K562 (cell line): ENCODE results near the gene RABL2A. TPM values are rescaled to one million over a fixed set of nuclear protein-coding genes. Genes with fewer than 3 reads are reported as not detected.
A peak's percentile ranks its signal among the peaks of the same experiment; 100 is the strongest.
"Not testable (repeated sequence)": the region's sequence is repeated elsewhere in the genome, so short reads cannot be mapped to it uniquely, and the experiment has no call there.

ENCODE experiments used
- ATAC-seq: fragments of 200-7000 bp; cut with Tn5 transposase; 3 replicates; pipeline ENCODE4 v1.9.1; 2020; ENCODE audit warnings: moderate library complexity
- BruUV-seq: library from RNA; stranded (reverse); fragments of 400-500 nt; replicated peaks from 2 replicates; lab custom pipeline; 2021; lab: Mats Ljungman, UMichigan
- CTCF ChIA-PET: fragments of 300-600 bp; formaldehyde crosslinking; extraction: SDS; loops from one replicate; lab custom pipeline; 2021; ENCODE audit warnings: low intra/inter-chr PET ratio; lab: Yijun Ruan, JAX
- POLR2A ChIA-PET: fragments of 300-600, 350-650 bp; sonication (Branson Sonifier 250); formaldehyde crosslinking; extraction: SDS; loops from one replicate; lab custom pipeline; 2021; ENCODE audit warnings: antibody characterized with exemption, inconsistent platforms; lab: Yijun Ruan, JAX
- DNase-seq, 4 experiments: peaks; one replicate each; pipeline versions ENCODE4 v3.0.0 to v3.0.0-alpha.2; 2011 to 2018; ENCODE audit warnings: low spot score in 3 of 4, mixed read lengths in 3 of 4; ENCODE audit errors: extremely low read depth in 1 of 4
- FAIRE-seq: peaks from 2 replicates; lab custom pipeline; 2011; peaks lifted over from hg19 to GRCh38; lab: Jason Lieb, UNC
- H2AFZ ChIP-seq: 2 replicates; pipeline ENCODE4 v1.6.0; 2011; ENCODE audit warnings: low read depth, low read length, control low read depth, inconsistent platforms
- H3K27ac ChIP-seq: fragments of 200-600 bp; 3 replicates; pipeline ENCODE4 v1.8.0; 2011; ENCODE audit warnings: low read depth, mild to moderate bottlenecking, control low read depth, inconsistent platforms, low read length, moderate library complexity, mixed read lengths; ENCODE audit errors: extremely low read depth
- H3K27me3 ChIP-seq, 2 experiments: fragments of 300-600 bp in 1 of 2; 2 replicates in 1 of 2; 3 replicates in 1 of 2; pipeline versions ENCODE4 v1.6.0 to v1.8.0; 2011; ENCODE audit warnings: inconsistent platforms in 2 of 2, low read length in 2 of 2, mild to moderate bottlenecking in 1 of 2, mixed read lengths in 1 of 2, moderate library complexity in 1 of 2; ENCODE audit not compliant: control insufficient read depth in 2 of 2, insufficient read depth in 2 of 2
- H3K36me3 ChIP-seq: fragments of 300-600 bp; 3 replicates; pipeline ENCODE4 v1.8.0; 2011; ENCODE audit warnings: mild to moderate bottlenecking, low read length, inconsistent platforms; ENCODE audit not compliant: control insufficient read depth, insufficient read depth
- H3K4me1 ChIP-seq, 2 experiments: fragments of 200-600 bp in 1 of 2; replicated peaks in 1 of 2; 2 replicates in 1 of 2; 3 replicates in 1 of 2; pipeline versions ENCODE4 v1.5.1 to v1.8.0; 2011; ENCODE audit warnings: inconsistent platforms in 2 of 2, low read length in 2 of 2, mild to moderate bottlenecking in 1 of 2, mixed read lengths in 1 of 2, moderate library complexity in 1 of 2; ENCODE audit not compliant: control insufficient read depth in 2 of 2, insufficient read depth in 2 of 2
- H3K4me2 ChIP-seq: 2 replicates; pipeline ENCODE4 v1.6.1; 2011; ENCODE audit warnings: low read length, control low read depth, inconsistent platforms, mixed read lengths; ENCODE audit not compliant: insufficient read depth
- H3K4me3 ChIP-seq: fragments of 200-600 bp; sonication (generic), shearing (Covaris generic); 2 replicates; pipeline ENCODE4 v1.5.1; 2016; ENCODE audit warnings: control low read depth, inconsistent platforms
- H3K79me2 ChIP-seq: fragments of 200-600 bp; 3 replicates; pipeline ENCODE4 v1.8.0; 2011; ENCODE audit warnings: low read length, inconsistent platforms; ENCODE audit not compliant: control insufficient read depth, insufficient read depth
- H3K9ac ChIP-seq, 2 experiments: 2 replicates each; pipeline versions ENCODE4 v1.6.0 to v1.6.1; 2011; ENCODE audit warnings: low read depth in 2 of 2, low read length in 2 of 2, control low read depth in 1 of 2, inconsistent platforms in 1 of 2, mild to moderate bottlenecking in 1 of 2, mixed read lengths in 1 of 2; ENCODE audit not compliant: insufficient read depth in 1 of 2
- H3K9me1 ChIP-seq: one replicate; pipeline ENCODE4 v1.6.0; 2011; ENCODE audit warnings: inconsistent platforms, mild to moderate bottlenecking, low read length, moderate library complexity; ENCODE audit not compliant: control insufficient read depth, insufficient read depth
- H3K9me3 ChIP-seq: replicated peaks from 2 replicates; pipeline ENCODE4 v1.5.1; 2011; ENCODE audit warnings: low read depth, low read length, inconsistent platforms; ENCODE audit not compliant: control insufficient read depth, insufficient read depth
- H4K20me1 ChIP-seq: replicated peaks from 2 replicates; pipeline ENCODE4 v1.6.1; 2011; ENCODE audit warnings: low read length, inconsistent platforms, mixed read lengths; ENCODE audit not compliant: control insufficient read depth, insufficient read depth
- POLR2G ChIP-seq: fragments of 200-400 bp; formaldehyde crosslinking; IDR thresholded peaks from 2 replicates; pipeline ENCODE4 v1.6.1; 2017; ENCODE audit warnings: low read depth, mild to moderate bottlenecking, antibody characterized with exemption, low read length, moderate library complexity
- WGBS: fragments of 100-300 bp; shearing (Covaris generic); methylation state at CpG from one replicate; pipeline ENCODE4 v1.1.6; 2016; ENCODE audit warnings: low coverage, mixed read lengths; ENCODE audit not compliant: insufficient coverage; ENCODE audit errors: missing lambda C conversion rate; 5-methylcytosine and 5-hydroxymethylcytosine counted together
- in situ Hi-C: fragments of 300-500 bp; cut with MboI; formaldehyde crosslinking; loops from 4 replicates; pipeline ENCODE4 v1.15.0; 2018; ENCODE audit warnings: inconsistent platforms, mixed read lengths
- intact Hi-C: fragments of 100-400 bp; cut with micrococcal nuclease; formaldehyde crosslinking; loops from 2 replicates; pipeline ENCODE4 v1.14.2; 2022
- polyA plus RNA-seq, 8 experiments: library from polyadenylated mRNA; depleted of rRNA in 4 of 8; stranded (reverse) in 5 of 8; unstranded in 3 of 8; fragments of >200 nt; fragmentation: Nextera tagmentation in 2 of 8; fragmentation: Illumina TruSeq in 1 of 8; extraction: Ambion mirVana in 2 of 8; extraction: Trizol in 1 of 8; gene quantifications; 2 replicates each; pipeline versions ENCODE4 v1.2.1 to v1.2.3, GENCODE V29; 2011 to 2014; ENCODE audit warnings: inconsistent platforms in 1 of 8, missing spikeins in 1 of 8
- total RNA-seq, 7 experiments: library from RNA; depleted of rRNA in 6 of 7; stranded (reverse); fragments of >200 nt in 6 of 7; fragmentation: Illumina TruSeq in 2 of 7; extraction: Trizol in 2 of 7; gene quantifications; 2 replicates each; pipeline versions ENCODE4 v1.2.1 to v1.2.3, GENCODE V29; 2011 to 2021; ENCODE audit warnings: low replicate concordance in 1 of 7

RABL2A gene
- total and polyA plus RNA-seq, 9 of the 15 experiments (the other 6 are each of a cell fraction or from before 2014, with no cell fraction given): 0.27 to 5.8 (median 3.2) TPM

- no CpG with 5 or more reads among the region's 9 CpGs for WGBS
- H4K20me1 ChIP-seq, H3K9me1 ChIP-seq, H3K79me2 ChIP-seq, POLR2A ChIA-PET, FAIRE-seq, H3K9me3 ChIP-seq, H3K27ac ChIP-seq, intact Hi-C loops, H3K4me1 ChIP-seq, H3K9ac ChIP-seq, H2AFZ ChIP-seq, H3K4me3 ChIP-seq, CTCF ChIA-PET, H3K4me2 ChIP-seq, ATAC-seq, in situ Hi-C loops, H3K27me3 ChIP-seq, DNase-seq, H3K36me3 ChIP-seq: not testable (repeated sequence)
- peak; percentile 32; the same call in 1 of the 2 replicates for TF ChIP-seq POLR2G
- BruUV-seq: TSS peak; percentile 27
Measured at GRCh38 chr2:113597572-113597971, 29.5 kb upstream of the RABL2A start.

GRCh38 chr2:113598180-113598579, 28.9 kb upstream of the RABL2A start:
- 0 out of 2 replicates have a peak, but pooled peaks have one; percentile 18 for TF ChIP-seq POLR2G
- POLR2A ChIA-PET, H3K4me1 ChIP-seq, H3K79me2 ChIP-seq, H3K36me3 ChIP-seq, ATAC-seq, H3K27ac ChIP-seq, intact Hi-C loops, H3K9me3 ChIP-seq, H3K4me3 ChIP-seq, H3K4me2 ChIP-seq, H4K20me1 ChIP-seq, DNase-seq, in situ Hi-C loops, H3K27me3 ChIP-seq, BruUV-seq, H2AFZ ChIP-seq, H3K9ac ChIP-seq, FAIRE-seq, H3K9me1 ChIP-seq, CTCF ChIA-PET: not testable (repeated sequence)
- 96% methylated on average over 3 of the region's 13 CpGs for WGBS

- 53% methylated on average over 3 of the region's 9 CpGs for whole genome bisulfite sequencing
- POLR2A ChIA-PET, H4K20me1 ChIP-seq, H3K27ac ChIP-seq, H3K27me3 ChIP-seq, H3K36me3 ChIP-seq, H3K9me1 ChIP-seq, FAIRE-seq, CTCF ChIA-PET, ATAC-seq, H3K4me2 ChIP-seq, DNase-seq, in situ Hi-C loops, H3K9me3 ChIP-seq, intact Hi-C loops, H3K9ac ChIP-seq, H3K4me3 ChIP-seq, H2AFZ ChIP-seq, BruUV-seq, H3K4me1 ChIP-seq, H3K79me2 ChIP-seq: not testable (repeated sequence)
Measured at GRCh38 chr2:113598738-113599137, 28.3 kb upstream of the RABL2A start.
